Measurements from ENCODE around the gene CCDC13.
"Not testable (repeated sequence)": the region's sequence is repeated elsewhere in the genome, so short reads cannot be mapped to it uniquely, and the experiment has no call there.

Gene CCDC13, protein sequence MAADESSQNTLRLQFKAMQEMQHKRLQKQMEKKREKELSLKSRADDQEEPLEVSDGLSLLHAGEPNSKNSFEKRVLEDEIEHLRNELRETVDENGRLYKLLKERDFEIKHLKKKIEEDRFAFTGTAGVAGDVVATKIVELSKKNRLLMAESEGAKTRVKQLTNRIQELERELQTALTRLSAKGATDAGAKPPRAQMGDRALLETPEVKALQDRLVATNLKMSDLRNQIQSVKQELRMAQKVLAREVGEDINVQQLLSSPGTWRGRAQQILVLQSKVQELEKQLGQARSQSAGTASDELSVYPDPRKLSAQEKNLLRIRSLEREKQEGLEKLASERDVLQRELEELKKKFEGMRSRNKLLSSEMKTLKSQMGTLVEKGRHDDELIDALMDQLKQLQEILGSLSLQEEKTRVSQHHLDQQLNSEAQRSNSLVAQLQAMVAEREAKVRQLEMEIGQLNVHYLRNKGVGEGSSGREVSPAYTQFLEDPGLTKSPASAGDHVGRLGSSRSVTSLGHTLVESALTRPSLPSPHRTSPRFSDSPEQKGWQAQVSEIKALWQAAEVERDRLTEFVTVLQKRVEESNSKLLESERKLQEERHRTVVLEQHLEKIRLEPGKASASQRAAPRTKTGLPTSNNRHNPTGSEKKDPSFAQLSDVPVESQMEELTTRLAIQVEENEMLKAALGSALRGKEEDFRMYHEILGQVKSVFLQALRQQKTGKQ

DNA sequence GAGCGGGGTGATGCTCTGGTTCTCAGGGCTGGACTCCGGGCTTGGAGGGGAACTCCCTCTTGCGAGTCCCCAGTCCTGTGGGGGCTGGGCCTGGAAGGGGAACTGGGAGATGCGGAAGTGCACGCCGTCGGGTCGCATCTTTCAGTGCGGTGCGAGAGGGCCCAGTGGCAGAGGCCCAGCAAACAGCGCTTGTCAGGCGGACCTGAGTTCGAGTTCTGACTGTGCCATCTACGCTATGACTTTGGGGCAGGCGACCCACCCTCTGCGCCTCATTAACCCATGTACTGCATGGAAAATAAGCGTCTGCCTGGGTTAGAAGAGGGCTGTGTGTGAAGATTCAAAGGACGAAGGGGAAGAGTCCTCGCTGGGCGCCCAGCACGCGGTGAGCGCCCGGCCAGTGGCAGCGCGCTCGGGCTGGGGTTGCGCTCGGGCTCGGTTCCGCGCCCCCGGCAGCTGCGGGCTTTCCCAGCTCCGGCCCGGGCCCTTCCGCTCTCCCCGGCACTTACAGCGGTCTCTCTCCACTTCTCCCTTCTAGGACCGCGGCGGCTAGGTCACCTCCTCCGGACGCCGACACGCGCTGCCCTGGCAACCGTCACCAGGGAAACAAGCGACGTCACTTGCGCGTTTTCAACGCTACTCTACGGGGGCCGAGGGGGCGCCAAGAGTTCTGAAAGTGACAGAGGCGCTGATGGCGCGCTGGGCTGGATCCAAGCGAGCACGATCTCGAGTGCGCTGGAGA is at the start of gene CCDC13:
CCDC13 (minus strand) TSS at position 584 of the 739 bp plus-strand sequence. CDS start 14,908 bp downstream, outside the sequence.
- DNase-seq (ENCODE audit: low read depth): peak; percentile 63

DNA sequence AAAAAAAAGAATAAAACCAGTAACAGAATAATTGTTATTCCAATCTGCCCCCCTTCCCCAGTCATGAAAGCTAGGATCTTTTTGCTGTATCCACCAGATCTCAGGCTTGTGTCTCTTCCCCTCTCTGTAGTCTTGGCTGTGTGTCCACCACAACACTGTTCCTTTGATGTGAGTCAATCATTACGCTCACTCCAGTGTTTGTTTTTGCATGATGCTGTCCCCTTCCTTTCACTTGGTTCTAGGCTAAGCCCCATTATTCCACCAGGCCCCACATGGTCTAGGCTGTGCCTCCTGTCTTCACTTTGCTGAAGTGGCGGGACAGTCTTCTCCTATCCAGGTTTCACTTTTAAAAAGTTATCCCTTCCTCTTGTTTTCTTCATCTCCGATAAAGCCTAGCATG is 49.8 kb upstream of the CCDC13 start:
- no peak for DNase-seq (ENCODE audit: low read depth)

DNA sequence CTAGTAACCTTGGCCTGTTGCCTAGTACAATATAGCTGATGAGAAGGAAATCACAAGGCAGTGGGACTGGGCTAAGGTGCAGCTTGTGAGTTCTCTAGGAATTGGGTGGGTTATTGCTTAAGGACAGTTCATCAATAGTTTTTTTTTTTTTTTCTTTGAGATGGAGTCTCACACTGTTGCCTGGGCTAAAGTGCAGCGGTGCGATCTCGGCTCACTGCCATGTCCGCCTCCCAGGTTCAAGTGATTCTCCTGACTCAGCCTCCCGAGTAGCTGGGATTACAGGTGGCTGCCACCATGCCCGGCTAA is 47.6 kb upstream of the CCDC13 start:
- no peak for DNase-seq (ENCODE audit: low read depth)

DNA sequence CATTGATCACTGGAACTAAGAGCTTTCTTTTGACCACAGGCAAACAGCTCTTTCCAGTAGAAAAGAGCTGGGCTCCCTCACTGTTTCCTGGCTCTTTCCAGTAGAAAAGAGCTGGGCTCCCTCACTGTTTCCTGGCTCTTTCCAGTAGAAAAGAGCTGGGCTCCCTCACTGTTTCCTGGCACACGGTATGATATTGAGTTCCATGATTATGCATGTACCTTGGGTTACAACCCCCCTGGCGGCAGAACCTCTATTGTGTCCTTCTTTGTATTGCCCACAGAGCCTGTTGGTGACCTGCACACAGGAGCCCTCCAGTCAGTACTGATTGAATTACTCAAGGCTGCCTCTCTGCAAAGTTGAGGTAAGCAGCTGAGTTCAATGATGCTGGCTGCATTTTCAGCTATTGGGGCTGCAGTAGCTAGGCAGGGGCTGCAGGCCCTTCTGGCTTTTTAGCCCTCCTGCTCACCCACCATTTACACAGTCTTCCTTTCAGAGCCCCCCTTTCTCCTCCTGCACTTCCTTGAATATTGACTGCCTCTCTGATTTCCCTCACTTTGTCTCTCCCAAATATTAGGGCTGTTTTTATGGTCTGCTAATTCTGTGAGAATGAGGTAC is 46.4 kb upstream of the CCDC13 start:
- DNase-seq (ENCODE audit: low read depth): no peak

DNA sequence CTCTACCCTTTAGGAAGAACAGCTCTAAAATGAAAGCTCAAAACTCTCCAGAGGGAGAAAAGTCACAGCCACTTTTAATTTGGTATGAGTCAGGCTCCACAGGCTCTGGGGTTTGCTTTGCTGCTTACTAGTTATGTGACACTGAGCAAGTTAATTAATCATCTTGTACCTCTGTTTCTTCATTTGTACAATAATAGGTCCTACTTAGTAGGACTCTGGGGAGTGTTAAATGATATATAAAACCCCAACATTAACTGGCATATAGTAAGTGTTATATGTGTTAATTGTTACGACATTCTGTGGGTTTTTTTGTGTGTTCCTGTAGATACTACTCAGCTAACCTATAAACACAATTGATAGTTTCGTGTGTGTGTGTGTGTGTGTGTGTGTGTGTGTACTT is 42.8 kb upstream of the CCDC13 start:
- DNase-seq (ENCODE audit: low read depth): no peak

DNA sequence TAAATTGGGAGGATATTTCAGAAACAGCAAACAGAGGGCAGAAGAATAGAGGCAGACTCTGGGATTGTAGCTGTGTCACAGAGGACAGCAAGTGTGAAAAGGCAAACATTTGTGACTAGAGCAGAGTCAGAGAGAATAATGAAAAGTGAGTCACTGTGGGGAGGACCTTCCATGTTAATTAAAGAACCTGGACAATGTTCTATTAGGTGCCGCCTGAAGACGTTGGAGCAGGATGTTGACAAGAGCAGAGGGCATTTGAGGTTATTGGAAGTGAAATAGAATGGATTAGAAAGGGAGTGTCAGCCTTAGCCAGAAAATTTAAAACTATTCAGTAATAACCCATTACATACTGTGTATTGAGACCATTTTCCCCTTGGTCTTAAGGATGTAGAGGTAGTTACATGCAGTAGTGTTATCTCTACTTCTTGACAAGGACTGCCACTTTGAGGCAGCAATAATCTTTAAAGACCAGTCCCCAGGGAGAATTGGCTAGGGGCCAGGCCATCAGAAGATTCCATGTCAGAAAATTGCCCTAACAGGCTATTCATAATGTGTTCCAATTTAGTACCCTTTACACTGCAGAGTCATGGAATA is 42.0 kb upstream of the CCDC13 start:
- DNase-seq (ENCODE audit: low read depth): no peak

DNA sequence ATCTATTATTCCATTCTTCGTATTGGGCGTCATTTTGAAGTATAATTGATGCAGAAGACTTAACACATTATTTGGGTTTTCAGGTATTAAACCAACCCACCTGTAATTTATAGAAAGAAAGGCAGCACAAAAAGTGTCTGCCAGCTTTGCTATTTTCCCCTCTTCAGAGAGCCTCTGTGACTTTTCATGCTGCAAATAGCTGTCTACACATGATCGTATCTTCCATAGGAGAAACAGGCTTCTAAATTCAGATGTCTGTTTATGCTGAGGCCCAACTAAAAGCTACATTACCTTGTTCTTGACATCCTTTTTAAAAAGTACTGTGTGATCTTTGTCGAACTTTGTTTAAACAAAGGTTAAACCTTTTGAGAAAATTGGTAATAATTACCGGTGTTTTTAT is 41.2 kb upstream of the CCDC13 start:
- no peak for DNase-seq (ENCODE audit: low read depth)

DNA sequence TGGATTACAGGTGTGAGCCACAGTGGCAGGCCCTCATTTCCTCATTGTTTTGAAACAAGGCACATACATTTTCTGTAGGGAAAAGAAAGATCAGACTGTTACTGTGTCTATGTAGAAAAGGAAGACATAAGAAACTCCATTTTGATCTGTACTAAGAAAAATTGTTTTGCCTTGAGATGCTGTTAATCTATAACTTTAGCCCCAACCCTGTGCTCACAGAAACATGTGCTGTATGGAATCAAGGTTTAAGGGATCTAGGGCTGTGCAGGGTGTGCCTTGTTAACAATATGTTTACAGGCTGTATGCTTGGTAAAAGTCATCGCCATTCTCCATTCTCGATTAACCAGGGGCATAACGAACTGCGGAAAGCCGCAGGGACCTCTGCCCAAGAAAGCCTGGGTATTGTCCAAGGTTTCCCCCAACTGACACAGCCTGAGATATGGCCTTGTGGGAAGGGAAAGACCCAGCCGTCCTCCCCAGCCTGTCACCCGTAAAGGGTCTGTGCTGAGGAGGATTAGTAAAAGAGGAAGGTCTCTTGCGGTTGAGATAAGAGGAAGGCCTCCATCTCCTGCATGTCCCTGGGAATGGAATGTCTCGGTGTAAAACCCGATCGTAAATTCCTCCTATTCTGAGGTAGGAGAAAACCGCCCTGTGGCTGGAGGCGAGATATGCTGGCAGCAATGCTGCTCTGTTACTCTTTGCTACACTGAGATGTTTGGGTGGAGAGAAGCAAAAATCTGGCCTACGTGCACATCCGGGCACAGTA is 38.2 kb upstream of the CCDC13 start:
- not testable (repeated sequence) for DNase-seq (ENCODE audit: low read depth)

DNA sequence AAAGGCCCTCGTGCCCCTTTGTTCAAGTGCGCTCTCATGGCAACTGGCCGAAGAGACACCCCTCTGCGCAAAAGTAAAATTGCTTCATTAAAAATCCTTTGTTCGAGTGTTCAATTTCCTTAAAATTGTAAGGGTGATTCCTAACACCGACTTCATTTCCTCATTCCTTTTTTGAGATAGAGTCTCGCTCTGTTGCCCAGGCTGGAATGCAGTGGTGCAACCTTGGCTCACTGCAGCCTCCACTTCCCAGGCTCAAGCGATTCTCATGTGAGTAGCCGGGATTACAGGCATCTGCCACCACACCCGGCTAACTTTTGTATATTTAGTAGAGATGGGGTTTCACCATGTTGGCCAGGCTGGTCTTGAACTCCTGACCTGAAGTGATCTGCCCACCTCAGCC is 37.7 kb upstream of the CCDC13 start:
- not testable (repeated sequence) for DNase-seq (ENCODE audit: low read depth)

DNA sequence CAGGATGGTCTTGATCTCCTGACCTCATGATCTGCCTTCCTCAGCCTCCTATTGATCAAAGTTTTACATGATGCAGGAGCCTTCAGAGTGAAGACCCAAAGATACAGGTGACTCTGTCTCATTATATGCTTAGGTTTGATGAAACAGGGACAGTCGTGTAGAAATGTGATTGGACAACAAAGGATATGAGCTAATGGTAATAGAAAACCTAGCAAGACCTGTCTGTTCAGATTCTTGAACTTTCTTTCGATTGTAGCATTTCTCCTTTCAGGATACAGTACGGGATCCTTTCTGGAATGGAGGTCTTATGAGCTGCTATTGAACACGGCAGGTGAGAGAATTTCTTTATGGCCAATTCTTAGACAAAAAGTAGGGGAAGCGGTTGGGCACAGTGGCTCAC is 36.1 kb upstream of the CCDC13 start, which contains the start of gene ACKR2:
ACKR2 (plus strand) TSS at position 244 of the 400 bp plus-strand sequence. CDS start 55,058 bp downstream, outside the sequence.
- no peak for DNase-seq (ENCODE audit: low read depth)

DNA sequence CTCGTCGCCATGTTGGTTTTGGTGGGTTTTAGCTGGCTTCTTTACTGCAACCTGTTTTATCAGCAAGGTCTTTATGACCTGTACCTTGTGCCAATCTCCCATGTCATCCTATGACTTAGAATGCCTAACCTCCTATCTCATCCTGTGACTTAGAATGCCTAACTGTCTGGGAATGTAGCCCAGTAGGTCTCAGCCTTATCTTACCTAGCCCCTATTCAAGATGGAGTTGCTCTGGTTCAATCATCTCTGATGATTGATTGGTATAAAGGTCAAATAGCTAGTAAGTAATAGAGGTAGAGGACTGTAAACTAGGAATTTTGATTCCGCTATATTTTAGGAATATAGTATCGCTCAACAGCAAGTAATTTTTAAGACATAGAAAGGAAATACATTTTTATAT is 34.9 kb upstream of the CCDC13 start:
- DNase-seq (ENCODE audit: low read depth): no peak

DNA sequence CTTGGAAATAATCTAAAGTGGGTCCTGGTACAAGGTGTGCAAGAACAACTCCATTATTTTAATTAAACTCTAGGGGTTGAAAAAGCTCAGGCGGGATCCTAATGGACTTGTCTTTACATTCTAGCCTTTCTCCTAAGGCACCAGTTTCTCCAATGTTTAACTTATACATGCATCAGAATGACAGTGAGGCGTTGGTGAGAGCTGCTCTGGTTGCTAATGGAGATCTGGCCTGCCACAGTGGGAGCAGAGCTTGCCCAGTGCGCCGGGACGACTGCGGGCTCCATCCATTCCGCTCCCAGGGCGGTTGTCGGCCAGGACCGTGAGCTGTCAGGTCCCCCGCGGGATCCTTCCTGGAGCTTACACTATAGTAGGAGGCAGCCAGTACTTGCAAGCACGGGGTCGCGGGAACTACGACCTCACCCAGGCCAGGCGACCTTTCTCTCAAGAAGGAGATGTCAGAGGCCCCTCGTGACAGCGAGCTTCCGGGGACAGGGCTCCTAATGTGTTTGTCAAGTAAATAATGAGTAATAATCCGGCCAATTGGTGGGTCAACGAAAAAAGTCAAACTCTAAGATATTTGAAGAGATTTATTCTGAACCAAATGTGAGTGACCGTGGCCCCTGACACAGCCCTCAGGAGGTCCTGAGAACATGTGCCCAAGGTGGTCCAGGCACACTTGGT is 32.2 kb upstream of the CCDC13 start:
- no peak for DNase-seq (ENCODE audit: low read depth)

DNA sequence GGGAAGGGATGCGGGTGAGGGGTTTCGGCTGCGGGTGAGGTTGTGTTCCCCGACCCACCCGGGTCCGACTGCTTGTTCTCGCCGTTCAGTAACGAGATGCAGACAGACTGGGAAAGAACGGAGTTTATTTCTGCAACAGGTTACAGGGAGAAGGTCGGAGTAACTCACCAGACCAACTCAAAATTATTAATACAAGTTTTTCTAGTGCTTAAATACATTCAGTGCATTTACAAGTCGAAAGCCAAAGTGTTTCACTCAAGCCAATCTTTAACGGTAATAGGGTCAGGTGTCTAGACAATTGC is 31.7 kb upstream of the CCDC13 start:
- DNase-seq (ENCODE audit: low read depth): no peak

DNA sequence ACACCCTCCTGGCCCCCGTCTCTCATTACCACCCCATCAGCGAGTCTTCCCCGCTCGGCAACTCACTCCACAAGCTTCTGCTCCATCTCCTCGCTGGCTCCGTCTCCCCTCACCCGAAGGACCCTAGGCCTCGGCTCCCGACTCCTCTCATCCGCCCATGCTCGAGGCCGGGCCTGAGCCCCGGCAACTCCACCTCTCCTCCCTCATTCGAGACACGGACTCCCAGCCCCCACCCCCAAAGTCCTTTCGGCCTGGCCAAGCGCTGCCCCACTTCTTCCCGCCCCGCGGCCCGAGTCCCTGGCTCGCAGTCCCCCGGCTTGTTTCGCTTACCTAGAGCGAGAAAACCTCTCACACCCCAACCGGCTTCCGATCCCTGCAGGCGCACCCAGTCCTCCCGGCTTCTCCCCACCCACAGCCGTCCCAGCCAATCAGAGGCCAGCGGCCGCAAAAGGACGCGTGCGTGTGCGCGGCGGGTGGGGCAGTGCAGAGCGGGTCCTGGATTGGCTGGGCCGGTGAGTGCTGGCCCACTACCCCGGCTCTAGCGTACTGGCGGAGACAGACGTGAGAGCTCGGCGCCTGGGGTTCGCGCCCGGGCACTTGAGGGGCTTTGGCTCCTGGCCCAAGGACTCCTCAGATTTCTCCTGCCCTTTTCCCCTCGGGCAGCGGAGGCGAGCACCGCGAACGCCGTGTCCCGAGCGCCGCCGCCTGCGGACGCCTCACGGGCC is 31.2 kb upstream of the CCDC13 start, which contains the start of gene HIGD1A:
HIGD1A (minus strand) TSS at position 385 of the 725 bp plus-strand sequence. CDS start 10,237 bp downstream, outside the sequence.
- peak; percentile 84 for DNase-seq (ENCODE audit: low read depth)

DNA sequence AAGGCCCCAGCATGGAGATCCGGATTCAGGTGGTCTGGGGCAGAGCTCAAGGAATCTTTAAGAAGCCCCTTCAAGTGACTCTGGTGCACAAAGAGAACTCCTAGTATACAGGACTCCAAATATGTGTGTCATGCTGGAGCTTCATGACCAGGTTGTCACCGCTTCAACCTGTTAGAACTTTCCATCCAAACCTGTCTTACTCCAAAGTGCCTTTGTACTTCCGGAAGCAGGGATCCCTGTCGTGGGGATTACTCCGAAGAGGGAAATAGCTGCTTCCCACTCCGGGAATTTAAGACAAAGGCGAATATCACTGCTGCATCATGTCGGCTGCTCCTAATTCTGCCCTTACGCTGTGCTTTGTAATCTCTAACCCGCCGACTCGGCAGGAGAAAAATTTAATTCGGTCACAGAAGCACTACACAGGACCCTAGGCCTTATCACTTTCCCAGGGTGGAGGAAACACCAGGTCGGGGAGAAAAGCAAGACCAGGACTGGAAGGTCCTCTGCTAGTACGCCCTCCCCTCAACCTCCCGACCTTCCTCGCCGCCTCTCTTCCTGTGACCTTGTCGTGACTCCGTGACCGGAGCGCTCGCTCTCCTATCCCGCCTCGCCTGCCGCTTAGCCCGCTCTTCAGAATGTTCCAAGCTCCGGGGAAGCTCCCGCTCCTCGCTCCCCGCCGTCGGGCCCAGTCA is 30.5 kb upstream of the CCDC13 start:
- DNase-seq (ENCODE audit: low read depth): peak; percentile 9

DNA sequence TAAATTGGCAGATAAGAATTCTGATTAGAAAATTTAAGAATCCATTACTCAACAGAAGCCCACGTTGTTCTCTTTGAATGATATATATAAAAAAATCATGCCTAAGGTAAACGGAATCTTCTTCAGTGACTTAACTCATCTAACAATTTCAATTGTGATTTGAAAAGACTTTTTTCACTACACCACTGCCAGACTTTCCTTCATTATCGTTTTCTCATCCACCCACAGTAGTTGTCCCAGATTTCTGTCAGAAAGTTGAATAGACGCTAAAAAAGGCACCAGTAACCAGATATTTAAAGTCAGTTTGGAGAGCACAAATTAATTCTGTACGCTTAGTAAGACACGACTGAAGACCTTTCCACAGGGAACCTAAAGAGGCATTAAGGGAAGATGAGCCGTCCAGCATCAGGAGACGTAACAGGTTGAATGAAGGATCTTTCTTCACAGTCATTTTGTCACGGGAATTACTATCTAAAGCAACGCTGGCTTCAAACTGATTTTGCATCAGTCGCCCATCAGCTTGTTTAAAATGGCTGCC is 29.9 kb upstream of the CCDC13 start:
- no peak for DNase-seq (ENCODE audit: low read depth)

DNA sequence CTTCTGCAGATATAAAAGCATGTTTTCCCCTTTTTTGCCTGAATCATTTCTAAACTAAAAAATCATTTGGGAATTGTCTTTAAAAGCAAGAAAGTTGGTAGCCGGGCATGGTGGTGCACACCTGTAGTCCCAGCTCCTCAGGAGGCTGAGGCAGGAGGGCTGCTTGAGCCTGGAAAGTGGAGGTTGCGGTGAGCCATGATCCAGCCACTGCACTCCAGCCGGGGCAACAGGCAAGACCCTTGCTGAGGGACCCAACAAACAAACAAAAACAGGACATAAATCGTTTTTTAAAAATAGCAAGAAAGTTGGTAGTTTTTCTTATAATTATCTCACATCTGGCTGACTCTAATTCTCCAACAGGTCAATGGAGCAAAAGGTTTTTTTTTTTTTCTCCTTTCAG is 28.7 kb upstream of the CCDC13 start:
- DNase-seq (ENCODE audit: low read depth): no peak

DNA sequence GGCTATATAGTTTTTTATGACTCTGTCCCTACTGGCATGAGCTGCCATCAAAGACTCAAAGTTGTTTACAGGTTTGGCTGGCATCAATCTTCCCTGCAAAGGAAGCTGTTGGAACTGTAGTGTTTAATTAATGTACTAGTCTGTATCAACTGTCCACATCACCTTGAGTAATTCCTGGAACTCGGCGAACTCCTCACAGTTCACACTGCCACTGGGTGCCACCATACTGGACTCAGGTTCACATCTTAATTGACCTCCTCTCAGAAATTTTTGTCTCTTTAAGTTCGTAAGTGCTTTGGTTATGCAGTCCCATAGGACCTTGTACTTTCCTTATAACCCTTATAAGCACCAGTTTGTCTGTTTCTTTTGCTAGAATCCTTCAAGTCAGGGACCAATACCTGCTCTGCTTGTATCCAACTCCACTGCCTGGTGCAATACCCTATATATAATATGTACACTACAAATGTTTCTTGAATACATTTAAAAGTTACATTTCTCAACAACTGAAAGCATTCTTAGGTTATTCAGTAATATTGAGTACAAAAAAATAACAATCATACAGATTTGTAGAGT is 28.1 kb upstream of the CCDC13 start:
- no peak for DNase-seq (ENCODE audit: low read depth)

DNA sequence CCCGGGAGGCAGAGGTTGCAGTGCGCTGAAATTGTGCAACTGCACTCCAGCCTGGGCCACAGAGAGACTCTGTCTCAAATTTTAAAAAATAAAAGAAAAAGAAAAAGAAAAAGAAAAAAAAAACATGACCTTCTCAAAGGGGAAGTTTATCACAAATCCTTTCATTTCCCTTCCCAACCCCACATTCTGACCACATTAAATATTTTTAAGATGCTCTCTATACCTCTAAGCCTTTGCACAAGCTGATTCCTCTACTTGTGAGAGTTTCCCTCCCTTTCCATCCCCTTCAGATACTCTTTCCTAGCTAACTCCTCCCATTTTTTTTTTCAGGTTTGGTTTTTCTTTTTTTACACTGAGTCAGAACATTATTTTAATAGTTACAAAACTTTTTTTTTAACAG is 27.2 kb upstream of the CCDC13 start:
- no peak for DNase-seq (ENCODE audit: low read depth)
